RWPE1 (cell line): ENCODE data around the gene RPUSD1.

Experiments
- CTCF ChIA-PET: fragments of 350-600 bp; sonication (Branson Sonifier 250); formaldehyde crosslinking; extraction: SDS; loops from one replicate; lab custom pipeline; 2021; lab: Yijun Ruan, JAX
- POLR2A ChIA-PET: fragments of 400-600 bp; formaldehyde crosslinking; extraction: SDS; loops from one replicate; lab custom pipeline; 2020; ENCODE audit warnings: antibody characterized with exemption; ENCODE audit not compliant: low non-redundant PET; lab: Yijun Ruan, JAX
- DNase-seq: peaks from one replicate; pipeline ENCODE4 v3.0.0; 2012; ENCODE audit warnings: low spot score
- H3K27ac ChIP-seq: fragments of 450-650 bp; 2 replicates; pipeline ENCODE4 v1.5.1; 2017
- CTCF ChIP-seq: fragments of 450-650 bp; conservative IDR thresholded peaks from 2 replicates; pipeline ENCODE4 v1.5.1; 2017; ENCODE audit warnings: low read depth, mild to moderate bottlenecking

Gene RPUSD1

GRCh38 chr16:741986-742629 lies 46.1 kb downstream of the RPUSD1 start:
- DNase-seq, result no peak
- TF ChIP-seq CTCF, result no peak
- peak overlapping the region; percentile 81; the same call in 1 of the 2 replicates for H3K27ac ChIP-seq
- POLR2A ChIA-PET, result no interaction called here
- CTCF ChIA-PET, result interaction anchor here (0.9 kb wide), 1 partner anchor 26 kb away, joined by 4 read pairs; no protein-coding TSS in a partner anchor

GRCh38 chr16:740764-741505 lies 47.2 kb downstream of the RPUSD1 start, which contains the start of gene CIAO3:
Gene CIAO3, minus strand, starts transcription at chr16:740997. Its CDS starts 12 bp downstream, at chr16:740985.
- DNase-seq, result peak; percentile 85
- TF ChIP-seq CTCF, result peak; percentile 94
- ChIA-PET POLR2A (interaction anchor here (0.7 kb wide), 1 partner anchor 45 kb away, joined by 3 read pairs; no protein-coding TSS in a partner anchor), CTCF (interaction anchor here (0.6 to 2.3 kb wide), 12 partner anchors 8 to 47 kb away, joined by 3 to 11 read pairs (median 4); partner anchors contain the start of genes HAGHL, MSLN and RPUSD1)
- H3K27ac ChIP-seq, result peak within 1 kb of the TSS; percentile 81

- POLR2A ChIA-PET, result interaction anchor here (0.7 kb wide), 1 partner anchor 45 kb away, joined by 3 read pairs; no protein-coding TSS in a partner anchor
- no peak for DNase-seq
- peak overlapping the region; percentile 81 for H3K27ac ChIP-seq
- CTCF ChIA-PET, result interaction anchor here (0.7 to 2.3 kb wide), 6 partner anchors 10 to 45 kb away, joined by 3 to 11 read pairs (median 5); no protein-coding TSS in a partner anchor
- no peak for TF ChIP-seq CTCF
These were observed 47.8 kb downstream of the RPUSD1 start for GRCh38 chr16:740459-740763.

- no peak for DNase-seq
These were observed 48.4 kb downstream of the RPUSD1 start for GRCh38 chr16:739560-740458.

GRCh38 chr16:736936-737481 lies 51.2 kb downstream of the RPUSD1 start:
- H3K27ac ChIP-seq, result peak overlapping the region; percentile 81
- TF ChIP-seq CTCF, result no peak
- no peak for DNase-seq
- POLR2A ChIA-PET, result interaction anchor here (0.6 kb wide), 1 partner anchor 12 kb away, joined by 3 read pairs; no protein-coding TSS in a partner anchor
- CTCF ChIA-PET, result interaction anchor here (0.9 to 1.4 kb wide), 3 partner anchors 9 to 49 kb away, joined by 3 to 8 read pairs (median 4); no protein-coding TSS in a partner anchor

More at GRCh38 chr16:739560-740458, 48.4 kb downstream of the RPUSD1 start:
- ChIA-PET CTCF (interaction anchor here (0.6 to 2.3 kb wide), 5 partner anchors 15 to 46 kb away, joined by 3 to 11 read pairs (median 4); no protein-coding TSS in a partner anchor), POLR2A (no interaction called here)
- peak overlapping the region; percentile 81 for H3K27ac ChIP-seq
- TF ChIP-seq CTCF, result no peak
